HEK293 (cell line): ENCODE data around the gene GUCY1B1.

Source experiments
- FEZF1 ChIP-seq: fragments of 450-650 bp; formaldehyde crosslinking; IDR thresholded peaks from 2 replicates; pipeline ENCODE4 v1.5.1; 2016; ENCODE audit warnings: missing biosample characterization, missing genetic modification characterization
- GLI4 ChIP-seq: fragments of 450-650 bp; formaldehyde crosslinking; IDR thresholded peaks from 2 replicates; pipeline ENCODE4 v1.5.1; 2016; ENCODE audit warnings: missing biosample characterization, missing genetic modification characterization
- KLF9 ChIP-seq: fragments of 450-650 bp; formaldehyde crosslinking; IDR thresholded peaks from 2 replicates; pipeline ENCODE4 v1.5.1; 2016; ENCODE audit warnings: missing biosample characterization, missing genetic modification characterization, low read depth
- MYNN ChIP-seq: fragments of 450-650 bp; formaldehyde crosslinking; IDR thresholded peaks from 2 replicates; pipeline ENCODE4 v1.5.1; 2016; ENCODE audit warnings: missing biosample characterization, missing genetic modification characterization, borderline replicate concordance
- OVOL3 ChIP-seq: fragments of 450-650 bp; formaldehyde crosslinking; IDR thresholded peaks from 2 replicates; pipeline ENCODE4 v1.5.1; 2016; ENCODE audit warnings: missing biosample characterization, missing genetic modification characterization
- SALL2 ChIP-seq: fragments of 450-650 bp; formaldehyde crosslinking; IDR thresholded peaks from 2 replicates; pipeline ENCODE4 v1.5.0; 2017; ENCODE audit warnings: missing biosample characterization, mild to moderate bottlenecking, missing genetic modification characterization, borderline replicate concordance
- SCRT2 ChIP-seq: fragments of 450-650 bp; formaldehyde crosslinking; IDR thresholded peaks from 2 replicates; pipeline ENCODE4 v1.5.1; 2016; ENCODE audit warnings: missing biosample characterization, missing genetic modification characterization
- SP3 ChIP-seq: fragments of 450-650 bp; formaldehyde crosslinking; IDR thresholded peaks from 2 replicates; pipeline ENCODE4 v1.5.1; 2016; ENCODE audit warnings: missing biosample characterization, missing genetic modification characterization
- TSHZ1 ChIP-seq: fragments of 450-650 bp; formaldehyde crosslinking; IDR thresholded peaks from 2 replicates; pipeline ENCODE4 v1.5.1; 2016; ENCODE audit warnings: missing biosample characterization, missing genetic modification characterization, borderline replicate concordance
- YY1 ChIP-seq: fragments of 450-650 bp; formaldehyde crosslinking; IDR thresholded peaks from 2 replicates; pipeline ENCODE4 v1.5.1; 2018; ENCODE audit warnings: missing biosample characterization, missing genetic modification characterization
- ZBTB1 ChIP-seq: fragments of 450-650 bp; formaldehyde crosslinking; IDR thresholded peaks from 2 replicates; pipeline ENCODE4 v1.5.1; 2016; ENCODE audit warnings: missing biosample characterization, missing genetic modification characterization
- ZBTB10 ChIP-seq: fragments of 450-650 bp; formaldehyde crosslinking; IDR thresholded peaks from 2 replicates; pipeline ENCODE4 v1.5.1; 2016; ENCODE audit warnings: missing biosample characterization, missing genetic modification characterization
- ZBTB21 ChIP-seq: fragments of 450-650 bp; formaldehyde crosslinking; IDR thresholded peaks from 2 replicates; pipeline ENCODE4 v1.5.1; 2017; ENCODE audit warnings: missing biosample characterization, missing genetic modification characterization
- ZBTB26 ChIP-seq: fragments of 450-650 bp; formaldehyde crosslinking; optimal IDR thresholded peaks from 2 replicates; pipeline ENCODE3; 2016; ENCODE audit warnings: missing biosample characterization, mild to moderate bottlenecking, missing genetic modification characterization
- ZNF114 ChIP-seq: fragments of 450-650 bp; formaldehyde crosslinking; IDR thresholded peaks from 2 replicates; pipeline ENCODE4 v1.5.0; 2017; ENCODE audit warnings: missing biosample characterization, missing genetic modification characterization
- ZNF146 ChIP-seq: fragments of 450-650 bp; formaldehyde crosslinking; IDR thresholded peaks from 2 replicates; pipeline ENCODE4 v1.5.1; 2016; ENCODE audit warnings: missing biosample characterization, missing genetic modification characterization
- ZNF157 ChIP-seq: fragments of 450-650 bp; formaldehyde crosslinking; IDR thresholded peaks from 2 replicates; pipeline ENCODE4 v1.5.1; 2016; ENCODE audit warnings: missing biosample characterization, missing genetic modification characterization
- ZNF211 ChIP-seq: fragments of 450-650 bp; formaldehyde crosslinking; IDR thresholded peaks from 2 replicates; pipeline ENCODE4 v1.5.1; 2016; ENCODE audit warnings: low read depth, missing biosample characterization, missing genetic modification characterization
- ZNF214 ChIP-seq: fragments of 450-650 bp; formaldehyde crosslinking; IDR thresholded peaks from 2 replicates; pipeline ENCODE4 v1.5.1; 2017; ENCODE audit warnings: missing biosample characterization, mild to moderate bottlenecking, missing genetic modification characterization, borderline replicate concordance
- ZNF223 ChIP-seq: fragments of 450-650 bp; formaldehyde crosslinking; IDR thresholded peaks from 2 replicates; pipeline ENCODE4 v1.5.1; 2016; ENCODE audit warnings: missing biosample characterization, missing genetic modification characterization
- ZNF311 ChIP-seq: fragments of 450-650 bp; formaldehyde crosslinking; IDR thresholded peaks from 2 replicates; pipeline ENCODE4 v1.5.1; 2017; ENCODE audit warnings: missing biosample characterization, missing genetic modification characterization, borderline replicate concordance
- ZNF341 ChIP-seq: fragments of 450-650 bp; formaldehyde crosslinking; IDR thresholded peaks from 2 replicates; pipeline ENCODE4; 2016; ENCODE audit warnings: low read depth, missing biosample characterization, missing genetic modification characterization
- ZNF394 ChIP-seq: fragments of 450-650 bp; formaldehyde crosslinking; IDR thresholded peaks from 2 replicates; pipeline ENCODE4 v1.5.1; 2016; ENCODE audit warnings: missing biosample characterization, missing genetic modification characterization, mild to moderate bottlenecking, moderate library complexity, borderline replicate concordance
- ZNF530 ChIP-seq: fragments of 450-650 bp; formaldehyde crosslinking; IDR thresholded peaks from 2 replicates; pipeline ENCODE4 v1.5.1; 2016; ENCODE audit warnings: low read depth, missing biosample characterization, missing genetic modification characterization
- ZNF610 ChIP-seq: fragments of 450-650 bp; formaldehyde crosslinking; IDR thresholded peaks from 2 replicates; pipeline ENCODE4 v1.5.1; 2016; ENCODE audit warnings: missing biosample characterization, missing genetic modification characterization, borderline replicate concordance
- ZNF658 ChIP-seq: fragments of 450-650 bp; formaldehyde crosslinking; IDR thresholded peaks from 2 replicates; pipeline ENCODE4; 2016; ENCODE audit warnings: missing biosample characterization, missing genetic modification characterization
- ZNF768 ChIP-seq: fragments of 450-650 bp; formaldehyde crosslinking; IDR thresholded peaks from 2 replicates; pipeline ENCODE4 v1.5.1; 2018; ENCODE audit warnings: missing biosample characterization, mild to moderate bottlenecking, missing genetic modification characterization
- ZNF776 ChIP-seq: fragments of 450-650 bp; formaldehyde crosslinking; IDR thresholded peaks from 2 replicates; pipeline ENCODE4 v1.5.0; 2017; ENCODE audit warnings: missing biosample characterization, missing genetic modification characterization, borderline replicate concordance
- ZSCAN23 ChIP-seq: fragments of 450-650 bp; formaldehyde crosslinking; IDR thresholded peaks from 2 replicates; pipeline ENCODE4 v1.5.1; 2016; ENCODE audit warnings: missing biosample characterization, missing genetic modification characterization

The GUCY1B1 gene

GRCh38 chr4:155759372-155760252 is 791 bp downstream of the GUCY1B1 start (continued):
- no peak for TF ChIP-seq ZNF114 (tag by site-specific recombination)
- 0 out of 2 replicates have a peak, but pooled peaks have one; percentile 5 for TF ChIP-seq ZNF610 (tag by site-specific recombination)
- TF ChIP-seq ZNF776 (tag by site-specific recombination): no peak
- no peak for TF ChIP-seq ZNF146 (tag by site-specific recombination)
- TF ChIP-seq TSHZ1: no peak
- TF ChIP-seq ZNF530: no peak
- TF ChIP-seq ZBTB10 (tag by site-specific recombination): no peak
- TF ChIP-seq ZNF223 (tag by site-specific recombination): no peak
- no peak for TF ChIP-seq ZNF211 (tag by site-specific recombination)
- no peak for TF ChIP-seq GLI4 (tag by site-specific recombination)
- no peak for TF ChIP-seq OVOL3 (tag by site-specific recombination)
- no peak for TF ChIP-seq ZNF311 (tag by site-specific recombination)
- no peak for TF ChIP-seq SALL2 (tag by site-specific recombination)
- no peak for TF ChIP-seq MYNN (tag by site-specific recombination)
- no peak for TF ChIP-seq ZNF658
- TF ChIP-seq ZNF394: no peak
- TF ChIP-seq SP3 (tag by site-specific recombination): no peak
- TF ChIP-seq ZNF341: no peak
- no peak for TF ChIP-seq FEZF1
- TF ChIP-seq ZSCAN23 (tag by site-specific recombination): no peak
- TF ChIP-seq ZBTB1 (tag by site-specific recombination): no peak
- TF ChIP-seq ZBTB21: no peak
- no peak for TF ChIP-seq ZNF157 (tag by site-specific recombination)
- no peak for TF ChIP-seq KLF9
- no peak for TF ChIP-seq YY1 (tag by site-specific recombination)
- TF ChIP-seq ZNF214: no peak
- peak; percentile 73 for TF ChIP-seq ZBTB26
- no peak for TF ChIP-seq SCRT2 (tag by site-specific recombination)
- no peak for TF ChIP-seq ZNF768
